ENCODE measurements around the gene PRPF6. TPM values are rescaled to one million over a fixed set of nuclear protein-coding genes. Genes with fewer than 3 reads are reported as not detected.

Gene PRPF6
- total RNA-seq, 2 experiments from 2014 or later = 62.3 to 63.1 TPM

GRCh38 chr20:64082126-64082731 lies 101.3 kb downstream of the PRPF6 start:
- Mint-ChIP-seq H3K4me1 (ENCODE audit: low read depth) (peaks cover 24% of the 10 kb centered on the region), H3K4me3 (peak overlapping the region; percentile 13)
- CTCF ChIA-PET = interaction anchor here (0.7 to 5.1 kb wide), 5 partner anchors 14 to 204 kb away, joined by 3 to 51 read pairs (median 5); no protein-coding TSS in a partner anchor

More at GRCh38 chr20:64082126-64082731, 101.3 kb downstream of the PRPF6 start:
- Mint-ChIP-seq H3K27ac (no peak overlapping the region), H3K36me3 (no peaks in the 10 kb centered on the region), H3K9me3 (no peaks in the 10 kb centered on the region), H3K27me3 (peaks cover 3% of the 10 kb centered on the region)
- POLR2A ChIA-PET = interaction anchor here (0.6 kb wide), 1 partner anchor 73 kb away, joined by 3 read pairs; no protein-coding TSS in a partner anchor
- intact Hi-C loops (cut with micrococcal nuclease) = no loop called here
- DNase-seq = no peak

Small RNAs within 50 kb of the gene (microRNA-seq; reads per million reads assigned to microRNA genes)
- not detected for gene MIR1914 (ENCODE audit: borderline microRNAs expressed, borderline number of aligned reads, borderline replicate concordance)
- gene MIR647 (ENCODE audit: borderline microRNAs expressed, borderline number of aligned reads, borderline replicate concordance) = not detected
- gene MIR6813 (ENCODE audit: borderline microRNAs expressed, borderline number of aligned reads, borderline replicate concordance) = 2.8 reads per million

Other genes starting within 250 kb of the PRPF6 start
- gene LIME1, start 244.5 kb upstream of the PRPF6 start, total RNA-seq = 10 to 100 TPM; 14.7 to 17.6 TPM
- gene SLC2A4RG, start 241.4 kb upstream of the PRPF6 start, total RNA-seq = 10 to 100 TPM; 58.9 to 59.0 TPM
- 1 to 10 TPM; 4.6 to 5.5 TPM for gene ZBTB46, start 149.9 kb upstream of the PRPF6 start, total RNA-seq
- not detected for gene ABHD16B, start 119.6 kb upstream of the PRPF6 start, total RNA-seq
- gene TPD52L2, start 115.9 kb upstream of the PRPF6 start, total RNA-seq = 10 to 100 TPM; 67.8 to 70.8 TPM
- gene DNAJC5, start 86.0 kb upstream of the PRPF6 start, total RNA-seq = 10 to 100 TPM; 33.7 to 33.8 TPM
- gene UCKL1, start 24.7 kb upstream of the PRPF6 start, total RNA-seq = 10 to 100 TPM; 26.6 to 29.6 TPM
- gene ZNF512B, start 11.2 kb upstream of the PRPF6 start, total RNA-seq = 10 to 100 TPM; 12.5 to 13.5 TPM
- gene SAMD10, start 1.5 kb upstream of the PRPF6 start, total RNA-seq = 10 to 100 TPM; 23.7 to 24.5 TPM
- gene C20orf204, start 55.0 kb downstream of the PRPF6 start, total RNA-seq = 1 to 10 TPM; 3.1 TPM
- gene SOX18, start 68.5 kb downstream of the PRPF6 start, total RNA-seq = not detected
- gene TCEA2, start 82.1 kb downstream of the PRPF6 start, total RNA-seq = 10 to 100 TPM; 27.3 to 29.9 TPM
- gene RGS19, start 98.4 kb downstream of the PRPF6 start, total RNA-seq = 10 to 100 TPM; 43.2 to 44.4 TPM
- gene OPRL1, start 99.0 kb downstream of the PRPF6 start, total RNA-seq = under 1 TPM; 0.63 to 0.71 TPM
- not detected for gene LKAAEAR1, start 103.3 kb downstream of the PRPF6 start, total RNA-seq
- gene NPBWR2, start 126.4 kb downstream of the PRPF6 start, total RNA-seq = not detected
- not detected for gene MYT1, start 183.3 kb downstream of the PRPF6 start, total RNA-seq